K562 (cell line): Measurements from ENCODE around the gene ZFP2. TPM values are rescaled to one million over a fixed set of nuclear protein-coding genes. Genes with fewer than 3 reads are reported as not detected.

Experiments used
- EGR1 ChIP-seq: fragments of 450-650 bp; conservative IDR thresholded peaks from 2 replicates; pipeline ENCODE4 v1.6.1; 2017; ENCODE audit warnings: mild to moderate bottlenecking
- MAFF ChIP-seq: IDR thresholded peaks from 2 replicates; pipeline ENCODE4 v1.6.1; 2012; ENCODE audit warnings: low read length, improper control_type of control experiment
- NFRKB ChIP-seq: fragments of 450-650 bp; IDR thresholded peaks from 2 replicates; pipeline ENCODE4 v1.6.1; 2016; ENCODE audit warnings: low read depth
- NR2C2 ChIP-seq, 2 experiments: fragments of 200-800 bp in 1 of 2; sonication (Bioruptor generic) in 1 of 2; sonication (generic) in 1 of 2; formaldehyde crosslinking in 1 of 2; IDR thresholded peaks; 2 replicates each; pipeline versions ENCODE4 v1.6.1 to v1.8.0; 2016 to 2022; ENCODE audit warnings: mild to moderate bottlenecking in 1 of 2, missing compliant biosample characterization in 1 of 2, missing genetic modification characterization in 1 of 2, missing genetic modification reagents in 1 of 2
- NRF1 ChIP-seq, 2 experiments: fragments of 450-650 bp; IDR thresholded peaks in 1 of 2; conservative IDR thresholded peaks in 1 of 2; 2 replicates each; pipeline ENCODE4 v1.6.1; 2014; ENCODE audit warnings: mild to moderate bottlenecking in 2 of 2
- RB1 ChIP-seq: fragments of 450-650 bp; IDR thresholded peaks from 2 replicates; pipeline ENCODE4 v1.6.1; 2017; ENCODE audit warnings: low read depth, mild to moderate bottlenecking
- RBFOX2 ChIP-seq: fragments of 200-400 bp; formaldehyde crosslinking; IDR thresholded peaks from 2 replicates; pipeline ENCODE4 v1.6.1; 2017; ENCODE audit warnings: low read depth, mild to moderate bottlenecking, low read length, moderate library complexity
- RBM22 ChIP-seq: fragments of 200-400 bp; formaldehyde crosslinking; IDR thresholded peaks from 2 replicates; pipeline ENCODE4 v1.6.1; 2018; ENCODE audit warnings: low read length, low read depth; ENCODE audit not compliant: poor library complexity, severe bottlenecking
- TBP ChIP-seq: optimal IDR thresholded peaks from 2 replicates; pipeline ENCODE3; 2011; ENCODE audit warnings: low read depth, low read length, improper control_type of control experiment
- TGIF2 ChIP-seq: sonication (generic); formaldehyde crosslinking; IDR thresholded peaks from 2 replicates; pipeline ENCODE4 v1.8.1; 2022; ENCODE audit warnings: mild to moderate bottlenecking, missing genetic modification reagents, moderate library complexity
- ZNF134 ChIP-seq: fragments of 250-450 bp; sonication (Bioruptor Pico); conservative IDR thresholded peaks from 2 replicates; pipeline ENCODE4 v1.4.0; 2020
- ZNF175 ChIP-seq: fragments of 200-800 bp; sonication (Bioruptor generic); IDR thresholded peaks from 2 replicates; pipeline ENCODE4 v1.6.1; 2016; ENCODE audit warnings: low read depth, mild to moderate bottlenecking, missing genetic modification characterization, missing compliant biosample characterization
- ZNF184 ChIP-seq: sonication (generic); formaldehyde crosslinking; IDR thresholded peaks from 2 replicates; pipeline ENCODE4 v1.5.0; 2020; ENCODE audit warnings: missing genetic modification reagents
- ZNF785 ChIP-seq: fragments of 250-450 bp; sonication (Bioruptor Pico); IDR thresholded peaks from 2 replicates; pipeline ENCODE4 v1.4.0; 2020; ENCODE audit warnings: mild to moderate bottlenecking
- polyA plus RNA-seq, 8 experiments: library from polyadenylated mRNA; depleted of rRNA in 4 of 8; stranded (reverse) in 5 of 8; unstranded in 3 of 8; fragments of >200 nt; fragmentation: Nextera tagmentation in 2 of 8; fragmentation: Illumina TruSeq in 1 of 8; extraction: Ambion mirVana in 2 of 8; extraction: Trizol in 1 of 8; gene quantifications; 2 replicates each; pipeline versions ENCODE4 v1.2.1 to v1.2.3, GENCODE V29; 2011 to 2014; ENCODE audit warnings: inconsistent platforms in 1 of 8, missing spikeins in 1 of 8
- total RNA-seq, 7 experiments: library from RNA; depleted of rRNA in 6 of 7; stranded (reverse); fragments of >200 nt in 6 of 7; fragmentation: Illumina TruSeq in 2 of 7; extraction: Trizol in 2 of 7; gene quantifications; 2 replicates each; pipeline versions ENCODE4 v1.2.1 to v1.2.3, GENCODE V29; 2011 to 2021; ENCODE audit warnings: low replicate concordance in 1 of 7
- TF ChIP-seq, protein P1 (sequence below): sonication (generic); formaldehyde crosslinking; IDR thresholded peaks from 2 replicates; pipeline ENCODE4 v1.9.0; 2022; ENCODE audit warnings: mild to moderate bottlenecking, missing genetic modification reagents
- TF ChIP-seq, protein P2 (sequence below): conservative IDR thresholded peaks from 2 replicates; pipeline ENCODE4 v1.6.1; 2011; ENCODE audit warnings: low read depth, mild to moderate bottlenecking, low read length; ENCODE audit not compliant: control insufficient read depth
- TF ChIP-seq, protein P3 (sequence below), 2 experiments: fragments of 450-650 bp; formaldehyde crosslinking in 1 of 2; IDR thresholded peaks; 2 replicates each; pipeline versions ENCODE4 v1.4.0 to v1.6.1; 2014 to 2020; ENCODE audit warnings: mild to moderate bottlenecking in 2 of 2, borderline replicate concordance in 1 of 2, low read depth in 1 of 2

The ZFP2 gene
- total and polyA plus RNA-seq, 9 of the 15 experiments (the other 6 are each of a cell fraction or from before 2014, with no cell fraction given) = 0.07 to 0.13 TPM; not detected in 7

DNA sequence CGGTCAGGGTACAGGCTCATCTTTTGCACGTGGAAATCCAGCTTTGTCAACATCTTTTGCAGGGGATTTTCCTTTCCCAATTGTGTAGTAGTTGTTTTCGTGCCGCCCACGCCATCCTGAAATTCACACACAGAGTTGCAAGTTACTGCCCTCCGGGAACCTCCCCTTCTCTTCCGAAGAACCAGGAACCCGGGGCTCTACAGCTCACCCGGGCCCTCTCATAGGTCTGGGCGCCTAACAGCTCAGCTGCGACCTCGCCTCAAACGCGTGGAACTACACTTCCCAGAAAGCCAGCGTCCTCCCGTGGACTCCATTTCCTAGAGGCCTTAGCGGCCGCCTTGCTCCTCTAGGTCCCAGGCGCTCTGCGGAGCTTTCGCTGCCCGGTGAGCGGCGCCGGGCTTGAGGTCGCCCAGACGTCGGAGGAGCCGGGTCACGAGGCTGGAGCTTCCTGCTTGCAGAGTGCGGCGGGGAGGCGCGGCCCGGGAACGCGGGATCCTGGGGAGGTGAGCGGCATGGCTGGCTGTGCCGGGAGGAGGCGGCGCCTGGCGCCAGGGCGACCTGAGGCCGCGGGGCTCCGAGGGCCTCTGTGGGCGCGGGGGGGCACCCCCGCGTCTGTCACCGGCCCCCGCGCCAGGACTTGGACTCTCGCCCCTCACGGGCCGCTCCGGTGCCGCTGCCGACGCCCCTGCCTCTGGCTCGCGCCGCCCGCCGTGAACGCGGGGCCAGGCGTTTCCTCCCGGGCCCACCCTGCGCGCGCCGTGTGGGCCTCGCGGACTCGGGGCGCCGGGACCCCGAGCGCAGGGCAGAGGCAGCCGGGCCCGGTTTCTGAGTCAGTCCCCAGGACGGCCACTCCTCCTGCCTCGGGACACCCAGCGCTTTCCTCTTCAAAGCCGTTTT is 35.8 kb upstream of the ZFP2 start, which contains the start of gene ZNF354B (continued):
- TF ChIP-seq ZNF184 (CRISPR knock-in tag) (no peak), MAFF (no peak), RB1 (peak; percentile 78), ZNF785 (CRISPR knock-in tag) (no peak), RBFOX2 (peak; percentile 87), NFRKB (no peak), EGR1 (peak; percentile 88), ZNF134 (CRISPR knock-in tag) (no peak), RBM22 (no peak), TGIF2 (CRISPR knock-in tag) (peak; percentile 82), NR2C2 (CRISPR knock-in tag; IDR thresholded peaks at IDR 0.05) (peak; percentile 38; the same call in 1 of the 2 replicates), NR2C2 (tag; IDR thresholded peaks at IDR 0.05) (peak; percentile 87), NRF1 (conservative IDR thresholded peaks at IDR 0.05 in 1 of 2, IDR thresholded peaks at IDR 0.05 in 1 of 2) (peak; percentile 63 to 72), ZNF175 (CRISPR knock-in tag) (no peak), TBP (peak; percentile 64)
- TF ChIP-seq, protein P1, sequence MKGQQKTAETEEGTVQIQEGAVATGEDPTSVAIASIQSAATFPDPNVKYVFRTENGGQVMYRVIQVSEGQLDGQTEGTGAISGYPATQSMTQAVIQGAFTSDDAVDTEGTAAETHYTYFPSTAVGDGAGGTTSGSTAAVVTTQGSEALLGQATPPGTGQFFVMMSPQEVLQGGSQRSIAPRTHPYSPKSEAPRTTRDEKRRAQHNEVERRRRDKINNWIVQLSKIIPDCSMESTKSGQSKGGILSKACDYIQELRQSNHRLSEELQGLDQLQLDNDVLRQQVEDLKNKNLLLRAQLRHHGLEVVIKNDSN (CRISPR knock-in tag) = peak; percentile 77
- TF ChIP-seq, protein P2, sequence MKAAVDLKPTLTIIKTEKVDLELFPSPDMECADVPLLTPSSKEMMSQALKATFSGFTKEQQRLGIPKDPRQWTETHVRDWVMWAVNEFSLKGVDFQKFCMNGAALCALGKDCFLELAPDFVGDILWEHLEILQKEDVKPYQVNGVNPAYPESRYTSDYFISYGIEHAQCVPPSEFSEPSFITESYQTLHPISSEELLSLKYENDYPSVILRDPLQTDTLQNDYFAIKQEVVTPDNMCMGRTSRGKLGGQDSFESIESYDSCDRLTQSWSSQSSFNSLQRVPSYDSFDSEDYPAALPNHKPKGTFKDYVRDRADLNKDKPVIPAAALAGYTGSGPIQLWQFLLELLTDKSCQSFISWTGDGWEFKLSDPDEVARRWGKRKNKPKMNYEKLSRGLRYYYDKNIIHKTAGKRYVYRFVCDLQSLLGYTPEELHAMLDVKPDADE = peak; percentile 95
- TF ChIP-seq, protein P3, sequence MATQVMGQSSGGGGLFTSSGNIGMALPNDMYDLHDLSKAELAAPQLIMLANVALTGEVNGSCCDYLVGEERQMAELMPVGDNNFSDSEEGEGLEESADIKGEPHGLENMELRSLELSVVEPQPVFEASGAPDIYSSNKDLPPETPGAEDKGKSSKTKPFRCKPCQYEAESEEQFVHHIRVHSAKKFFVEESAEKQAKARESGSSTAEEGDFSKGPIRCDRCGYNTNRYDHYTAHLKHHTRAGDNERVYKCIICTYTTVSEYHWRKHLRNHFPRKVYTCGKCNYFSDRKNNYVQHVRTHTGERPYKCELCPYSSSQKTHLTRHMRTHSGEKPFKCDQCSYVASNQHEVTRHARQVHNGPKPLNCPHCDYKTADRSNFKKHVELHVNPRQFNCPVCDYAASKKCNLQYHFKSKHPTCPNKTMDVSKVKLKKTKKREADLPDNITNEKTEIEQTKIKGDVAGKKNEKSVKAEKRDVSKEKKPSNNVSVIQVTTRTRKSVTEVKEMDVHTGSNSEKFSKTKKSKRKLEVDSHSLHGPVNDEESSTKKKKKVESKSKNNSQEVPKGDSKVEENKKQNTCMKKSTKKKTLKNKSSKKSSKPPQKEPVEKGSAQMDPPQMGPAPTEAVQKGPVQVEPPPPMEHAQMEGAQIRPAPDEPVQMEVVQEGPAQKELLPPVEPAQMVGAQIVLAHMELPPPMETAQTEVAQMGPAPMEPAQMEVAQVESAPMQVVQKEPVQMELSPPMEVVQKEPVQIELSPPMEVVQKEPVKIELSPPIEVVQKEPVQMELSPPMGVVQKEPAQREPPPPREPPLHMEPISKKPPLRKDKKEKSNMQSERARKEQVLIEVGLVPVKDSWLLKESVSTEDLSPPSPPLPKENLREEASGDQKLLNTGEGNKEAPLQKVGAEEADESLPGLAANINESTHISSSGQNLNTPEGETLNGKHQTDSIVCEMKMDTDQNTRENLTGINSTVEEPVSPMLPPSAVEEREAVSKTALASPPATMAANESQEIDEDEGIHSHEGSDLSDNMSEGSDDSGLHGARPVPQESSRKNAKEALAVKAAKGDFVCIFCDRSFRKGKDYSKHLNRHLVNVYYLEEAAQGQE (IDR thresholded peaks at IDR 0.05; ENCODE audit: borderline replicate concordance) = peak; percentile 15; the same call in 1 of the 2 replicates
- TF ChIP-seq, protein P3 (CRISPR knock-in tag; IDR thresholded peaks at IDR 0.05; ENCODE audit: low read depth) = peak; percentile 51; the same call in 1 of the 2 replicates
